Measurements from ENCODE around the gene ZFYVE27.

DNA sequence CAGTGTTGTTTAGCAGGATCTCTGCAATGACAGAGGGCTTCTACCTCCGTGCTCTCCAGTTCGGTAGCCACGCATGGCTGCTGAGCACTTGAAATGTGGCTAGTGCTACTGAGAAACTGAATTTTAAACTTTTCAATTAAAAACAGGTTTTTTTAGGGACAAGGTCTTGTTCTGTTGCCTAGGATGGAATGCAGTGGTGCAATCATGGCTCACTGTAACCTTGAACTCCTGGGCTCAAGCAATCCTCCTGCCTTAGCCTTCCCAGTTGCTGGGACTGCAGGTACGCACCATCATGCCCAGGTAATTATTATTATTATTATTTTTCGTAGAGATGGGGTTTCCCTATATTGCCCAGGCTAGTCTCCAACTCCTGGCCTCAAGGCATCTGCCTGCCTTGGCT is 48.3 kb downstream of the ZFYVE27 start:
- TF ChIP-seq EZH2phosphoT487 (IDR thresholded peaks at IDR 0.05; ENCODE audit: insufficient read depth, low read depth) (no peak), EZH2 (IDR thresholded peaks at IDR 0.05; ENCODE audit: insufficient read depth, poor library complexity, severe bottlenecking) (no peak)

All from GM23248 (cell line).